H1 (cell line): Measurements from ENCODE around the gene S100P. TPM values are rescaled to one million over a fixed set of nuclear protein-coding genes. Genes with fewer than 3 reads are reported as not detected.

ENCODE experiments used
- CTCF ChIA-PET: fragments of 300-600 bp; sonication (Branson Sonifier 250); formaldehyde crosslinking; loops from one replicate; lab custom pipeline; 2021; ENCODE audit not compliant: partially characterized antibody; lab: Charles Lee
- POLR2A ChIA-PET: fragments of 300-600 bp; sonication (Branson Sonifier 250); formaldehyde crosslinking; loops from one replicate; lab custom pipeline; 2021; ENCODE audit warnings: inconsistent platforms; ENCODE audit not compliant: partially characterized antibody; lab: Charles Lee
- DNase-seq, 2 experiments: peaks; one replicate each; pipeline versions ENCODE4 v3.0.0 to v3.0.0-alpha.2; 2010 to 2022; ENCODE audit warnings: low spot score in 2 of 2, low read depth in 1 of 2, mixed read lengths in 1 of 2
- FAIRE-seq: peaks from 2 replicates; lab custom pipeline; 2011; peaks lifted over from hg19 to GRCh38; lab: Jason Lieb, UNC
- H2AFZ ChIP-seq: 2 replicates; pipeline ENCODE4 v1.8.1; 2012; ENCODE audit warnings: low read length, inconsistent platforms
- H2AK5ac ChIP-seq: 2 replicates; pipeline ENCODE4 v1.6.1; 2013; ENCODE audit warnings: low read depth, low read length
- H2BK120ac ChIP-seq: replicated peaks from 2 replicates; pipeline ENCODE3; 2013; ENCODE audit warnings: low read depth, low read length, inconsistent platforms
- H2BK12ac ChIP-seq: 2 replicates; pipeline ENCODE4 v1.6.1; 2013; ENCODE audit warnings: low read depth, low read length
- H2BK15ac ChIP-seq: 2 replicates; pipeline ENCODE4 v1.6.1; 2013; ENCODE audit warnings: low read length
- H2BK20ac ChIP-seq: 2 replicates; pipeline ENCODE4 v1.6.1; 2013; ENCODE audit warnings: low read length
- H2BK5ac ChIP-seq: 2 replicates; pipeline ENCODE4 v1.6.1; 2013; ENCODE audit warnings: low read depth, low read length
- H3K14ac ChIP-seq: 2 replicates; pipeline ENCODE4 v1.6.1; 2013; ENCODE audit warnings: inconsistent platforms; ENCODE audit not compliant: insufficient read length
- H3K18ac ChIP-seq: 2 replicates; pipeline ENCODE4 v1.6.1; 2013; ENCODE audit warnings: low read length; ENCODE audit errors: extremely low read depth
- H3K23ac ChIP-seq: 2 replicates; pipeline ENCODE4 v1.6.1; 2013; ENCODE audit warnings: inconsistent platforms; ENCODE audit not compliant: insufficient read length
- H3K23me2 ChIP-seq: 2 replicates; pipeline ENCODE4 v1.6.1; 2013; ENCODE audit warnings: low read depth, low read length
- H3K27ac ChIP-seq: 2 replicates; pipeline ENCODE4 v1.6.1; 2011; ENCODE audit warnings: low read depth, low read length, inconsistent platforms
- H3K27me3 ChIP-seq, 4 experiments: replicated peaks in 1 of 4; 1 replicate in 1 of 4; 2 replicates in 3 of 4; pipeline versions ENCODE4 v1.6.1 to v1.8.1; 2011 to 2013; ENCODE audit warnings: low read length in 3 of 4, mild to moderate bottlenecking in 3 of 4, inconsistent platforms in 2 of 4, mixed read lengths in 2 of 4, moderate library complexity in 1 of 4; ENCODE audit not compliant: control insufficient read depth in 3 of 4, insufficient read depth in 3 of 4; ENCODE audit errors: extremely low read depth in 1 of 4
- H3K36me3 ChIP-seq, 4 experiments: 2 replicates each; pipeline versions ENCODE4 v1.6.1 to v1.8.1; 2011 to 2013; ENCODE audit warnings: mild to moderate bottlenecking in 4 of 4, low read length in 3 of 4, moderate library complexity in 2 of 4, control low read depth in 1 of 4, inconsistent platforms in 1 of 4; ENCODE audit not compliant: insufficient read depth in 4 of 4, control insufficient read depth in 2 of 4
- H3K4ac ChIP-seq: replicated peaks from 2 replicates; pipeline ENCODE3; 2013; ENCODE audit warnings: low read length, low read depth, mixed read lengths, inconsistent platforms; ENCODE audit not compliant: insufficient read length
- H3K4me1 ChIP-seq, 4 experiments: replicated peaks in 1 of 4; 1 replicate in 1 of 4; 2 replicates in 3 of 4; pipeline versions ENCODE4 v1.6.1 to v1.8.1; 2011 to 2013; ENCODE audit warnings: low read length in 3 of 4, inconsistent platforms in 2 of 4, mixed read lengths in 1 of 4; ENCODE audit not compliant: insufficient read depth in 4 of 4, control insufficient read depth in 3 of 4
- H3K4me2 ChIP-seq, 2 experiments: 2 replicates each; pipeline versions ENCODE4 v1.6.1 to v1.8.1; 2011 to 2013; ENCODE audit warnings: low read depth in 2 of 2, low read length in 2 of 2, control low read depth in 1 of 2, inconsistent platforms in 1 of 2, mild to moderate bottlenecking in 1 of 2; ENCODE audit not compliant: insufficient read depth in 1 of 2
- H3K4me3 ChIP-seq, 4 experiments: fragments of 200-600, 300-600 bp in 1 of 4; sonication (generic), shearing (Covaris generic), sonication (Bioruptor Twin) in 1 of 4; 2 replicates each; pipeline versions ENCODE4 v1.5.1 to v1.8.1; 2011 to 2016; ENCODE audit warnings: low read length in 4 of 4, low read depth in 3 of 4, control low read depth in 2 of 4, inconsistent platforms in 2 of 4, mild to moderate bottlenecking in 2 of 4, mixed read lengths in 1 of 4, moderate library complexity in 1 of 4; ENCODE audit not compliant: insufficient read depth in 2 of 4; ENCODE audit errors: extremely low read depth in 1 of 4
- H3K56ac ChIP-seq: replicated peaks from 2 replicates; pipeline ENCODE3; 2013; ENCODE audit warnings: low read depth, mild to moderate bottlenecking, mixed read lengths, low read length, inconsistent platforms; ENCODE audit not compliant: insufficient read length
- H3K79me1 ChIP-seq: 2 replicates; pipeline ENCODE4 v1.6.1; 2013; ENCODE audit warnings: low read depth, low read length, control low read depth
- H3K79me2 ChIP-seq, 2 experiments: 2 replicates each; pipeline versions ENCODE4 v1.6.1 to v1.8.1; 2012 to 2013; ENCODE audit warnings: low read length in 2 of 2, mild to moderate bottlenecking in 2 of 2, inconsistent platforms in 1 of 2; ENCODE audit not compliant: insufficient read depth in 2 of 2, control insufficient read depth in 1 of 2
- H3K9ac ChIP-seq, 4 experiments: replicated peaks in 1 of 4; 1 replicate in 1 of 4; 2 replicates in 3 of 4; pipeline versions ENCODE4 v1.6.1 to v1.8.1; 2011 to 2013; ENCODE audit warnings: low read depth in 3 of 4, low read length in 3 of 4, control low read depth in 2 of 4, mild to moderate bottlenecking in 2 of 4, moderate library complexity in 2 of 4, inconsistent platforms in 1 of 4; ENCODE audit errors: extremely low read depth in 1 of 4
- H3K9me3 ChIP-seq, 2 experiments: 2 replicates each; pipeline versions ENCODE4 v1.6.1 to v1.8.1; 2012 to 2013; ENCODE audit warnings: mild to moderate bottlenecking in 2 of 2, moderate library complexity in 2 of 2, control low read depth in 1 of 2, inconsistent platforms in 1 of 2, low read depth in 1 of 2, low read length in 1 of 2, mixed read lengths in 1 of 2; ENCODE audit not compliant: insufficient read depth in 2 of 2
- H4K20me1 ChIP-seq, 2 experiments: replicated peaks in 1 of 2; 2 replicates each; pipeline versions ENCODE3 to v1.8.1; 2011 to 2013; ENCODE audit warnings: inconsistent platforms in 2 of 2, low read length in 2 of 2, mild to moderate bottlenecking in 1 of 2; ENCODE audit not compliant: insufficient read depth in 2 of 2, control insufficient read depth in 1 of 2
- H4K5ac ChIP-seq: 2 replicates; pipeline ENCODE4 v1.6.1; 2013; ENCODE audit warnings: low read length, low read depth, mixed read lengths, inconsistent platforms; ENCODE audit not compliant: insufficient read length
- H4K8ac ChIP-seq: 2 replicates; pipeline ENCODE4 v1.8.0; 2013; ENCODE audit warnings: mild to moderate bottlenecking, moderate library complexity, low read length, inconsistent platforms; ENCODE audit not compliant: insufficient read depth; ENCODE audit errors: extremely low read depth
- H4K91ac ChIP-seq: replicated peaks from 2 replicates; pipeline ENCODE3; 2013; ENCODE audit warnings: low read length, mixed read lengths, inconsistent platforms; ENCODE audit not compliant: insufficient read length
- ASH2L ChIP-seq: fragments of 200-600, 300-600 bp; sonication (generic); IDR thresholded peaks from one replicate; pipeline ENCODE4 v1.7.1; 2017; ENCODE audit warnings: low read length
- CHD1 ChIP-seq: IDR thresholded peaks from 2 replicates; pipeline ENCODE4 v1.6.1; 2012; ENCODE audit warnings: low read depth, low read length, improper control_type of control experiment
- CHD2 ChIP-seq: IDR thresholded peaks from 2 replicates; pipeline ENCODE4 v1.6.1; 2012; ENCODE audit warnings: low read length, improper control_type of control experiment
- EP300 ChIP-seq, 2 experiments: IDR thresholded peaks; 1 replicate in 1 of 2; 2 replicates in 1 of 2; pipeline ENCODE4 v1.6.1; 2011 to 2012; ENCODE audit warnings: low read depth in 2 of 2, low read length in 2 of 2, mild to moderate bottlenecking in 2 of 2, borderline replicate concordance in 1 of 2, inconsistent platforms in 1 of 2, moderate library complexity in 1 of 2
- HDAC6 ChIP-seq: IDR thresholded peaks from one replicate; pipeline ENCODE4 v1.7.1; 2012; ENCODE audit warnings: low read depth, mild to moderate bottlenecking, inconsistent platforms, low read length, moderate library complexity
- KDM1A ChIP-seq: fragments of 200-600, 300-600 bp; sonication (generic); IDR thresholded peaks from 2 replicates; pipeline ENCODE4 v1.7.1; 2016; ENCODE audit warnings: mild to moderate bottlenecking, low read length, borderline replicate concordance
- MAFK ChIP-seq: IDR thresholded peaks from 2 replicates; pipeline ENCODE4 v1.6.1; 2012; ENCODE audit warnings: low read depth, mild to moderate bottlenecking, improper control_type of control experiment, low read length
- RAD21 ChIP-seq, 2 experiments: IDR thresholded peaks in 1 of 2; conservative IDR thresholded peaks in 1 of 2; 2 replicates each; pipeline ENCODE4 v1.6.1; 2011; ENCODE audit warnings: low read depth in 2 of 2, low read length in 2 of 2, improper control_type of control experiment in 1 of 2, inconsistent platforms in 1 of 2, mild to moderate bottlenecking in 1 of 2, moderate library complexity in 1 of 2
- WGBS, 2 experiments: shearing (Covaris generic) in 1 of 2; methylation state at CpG; one replicate each; pipeline versions ENCODE4 v1.1.6 to v1.1.7; 2013 to 2015; ENCODE audit warnings: low lambda C conversion rate in 2 of 2, mixed read lengths in 2 of 2, inconsistent platforms in 1 of 2, low coverage in 1 of 2, missing lambda C conversion rate in 1 of 2; ENCODE audit not compliant: insufficient replicate concordance in 2 of 2, insufficient coverage in 1 of 2, insufficient read length in 1 of 2; ENCODE audit errors: extremely low coverage in 1 of 2, missing lambda C conversion rate in 1 of 2; 5-methylcytosine and 5-hydroxymethylcytosine counted together
- polyA plus RNA-seq, 7 experiments: library from polyadenylated mRNA; depleted of rRNA in 3 of 7; stranded (reverse) in 5 of 7; unstranded in 2 of 7; fragments of >200 nt in 5 of 7; fragments of 200-250 nt in 2 of 7; gene quantifications; 1 replicate in 5 of 7; 2 replicates in 1 of 7; 4 replicates in 1 of 7; pipeline versions ENCODE4 v1.2.1 to v1.2.3, GENCODE V29; 2011 to 2013; ENCODE audit warnings: missing spikeins in 2 of 7, mixed read lengths in 2 of 7
- total RNA-seq: library from RNA; stranded (reverse); fragmentation: NEBNext Ultra II Directional; extraction: Animal tissue kit (Norgen Biotek cat#: 25700); gene quantifications from 2 replicates; pipeline ENCODE4 v1.2.1, GENCODE V29; 2021

S100P gene
- total and polyA plus RNA-seq, 2 of the 8 experiments (the other 6 are each of a cell fraction or from before 2014, with no cell fraction given), result not detected

GRCh38 chr4:6671648-6672047 lies 22.0 kb upstream of the S100P start:
- peaks cover 8 to 14% (median 11%) of the 10 kb centered on the region in 4 experiments; a peak in 6 of 8 replicates for H3K36me3 ChIP-seq
- no peak overlapping the region for H4K5ac ChIP-seq
- H3K4me2 ChIP-seq, result no peak overlapping the region
- no peak for FAIRE-seq
- no peak overlapping the region for H2BK12ac ChIP-seq
- peaks cover 0 to 9% (median 5%) of the 10 kb centered on the region in 4 experiments; a peak in 3 of 7 replicates for H3K4me1 ChIP-seq
- no peak overlapping the region for H3K23ac ChIP-seq
- no peaks in the 10 kb centered on the region; a peak in 2 of 7 replicates for H3K27me3 ChIP-seq
- TF ChIP-seq KDM1A (no peak), RAD21 (IDR thresholded peaks at IDR 0.05 in 1 of 2, conservative IDR thresholded peaks at IDR 0.05 in 1 of 2; ENCODE audit: low read depth in 2 of 2, low read length in 2 of 2) (no peak), CHD1 (no peak), ASH2L (no peak), HDAC6 (no peak), CHD2 (no peak), EP300 (IDR thresholded peaks at IDR 0.05; ENCODE audit: borderline replicate concordance in 1 of 2, low read depth in 2 of 2, low read length in 2 of 2) (no peak), MAFK (no peak)
- H3K4me3 ChIP-seq, result no peak overlapping the region
- no peak overlapping the region for H3K56ac ChIP-seq
- H3K18ac ChIP-seq, result no peak overlapping the region
- no peak overlapping the region for H2BK20ac ChIP-seq
- peaks cover 7% of the 10 kb centered on the region for H3K79me1 ChIP-seq
- no peak for DNase-seq
- no peak overlapping the region for H3K4ac ChIP-seq
- H2BK120ac ChIP-seq, result no peak overlapping the region
- H3K27ac ChIP-seq, result no peak overlapping the region
- ChIA-PET POLR2A (interaction anchor here (2.8 kb wide), 1 partner anchor 9 kb away, joined by 33 read pairs; no protein-coding TSS in a partner anchor), CTCF (interaction anchor here (3.0 kb wide), 1 partner anchor 9 kb away, joined by 12 read pairs; no protein-coding TSS in a partner anchor)
- H3K9me3 ChIP-seq, result peaks cover 0 to 6% of the 10 kb centered on the region in 2 experiments; a peak in 1 of 4 replicates
- no peak overlapping the region for H4K91ac ChIP-seq
- no peak overlapping the region for H4K8ac ChIP-seq
- H3K23me2 ChIP-seq, result peaks cover 10% of the 10 kb centered on the region
- H2AFZ ChIP-seq, result no peak overlapping the region
- 83% methylated on average over 1 of the region's 1 CpG; no CpG with 5 or more reads in 1 of the 2 experiments for WGBS, 2 experiments
- peaks cover 10 to 15% of the 10 kb centered on the region in 2 experiments for H4K20me1 ChIP-seq
- H2BK5ac ChIP-seq, result no peak overlapping the region
- H2BK15ac ChIP-seq, result no peak overlapping the region
- peaks cover 0 to 23% of the 10 kb centered on the region in 2 experiments; a peak in 3 of 4 replicates for H3K79me2 ChIP-seq
- H3K9ac ChIP-seq, result no peak overlapping the region
- no peak overlapping the region for H2AK5ac ChIP-seq
- no peak overlapping the region for H3K14ac ChIP-seq
